Lower leg skin (tissue), 4 donors: ENCODE results near the gene SLC2A11. TPM values are rescaled to one million over a fixed set of nuclear protein-coding genes. Genes with fewer than 3 reads are reported as not detected.

Experiments used
- DNase-seq, 2 donors: peaks; one replicate each; pipeline ENCODE4 v3.0.0-alpha.2; 2019; ENCODE audit warnings: low spot score in 2 of 2
- H3K4me3 ChIP-seq: fragments of 200-600 bp; sonication (generic); 2 replicates; pipeline ENCODE4 v1.5.1; 2017; ENCODE audit warnings: mild to moderate bottlenecking, low read depth; ENCODE audit not compliant: poor library complexity, severe bottlenecking
- CTCF ChIP-seq, 3 donors: fragments of 450-650 bp; IDR thresholded peaks; one replicate each; pipeline ENCODE4 v1.5.1; 2016; ENCODE audit warnings: antibody characterized with exemption in 3 of 3, mild to moderate bottlenecking in 3 of 3, moderate library complexity in 2 of 3
- POLR2A ChIP-seq, 2 donors: fragments of 450-650 bp; IDR thresholded peaks; one replicate each; pipeline ENCODE4 v1.6.1; 2016 to 2017; ENCODE audit warnings: antibody characterized with exemption in 2 of 2, mild to moderate bottlenecking in 1 of 2, moderate library complexity in 1 of 2
- WGBS, 2 donors: methylation state at CpG; one replicate each; pipeline ENCODE4 v1.1.5; 2018; 5-methylcytosine and 5-hydroxymethylcytosine counted together
- intact Hi-C: fragments of 100-400 bp; cut with DNase I; formaldehyde crosslinking; loops from one replicate; pipeline ENCODE4 v1.15.0; 2023; ENCODE audit warnings: low total_unique reads
- total RNA-seq, 4 donors: library from RNA; depleted of rRNA; stranded (reverse); fragments of >200 nt; gene quantifications; one replicate each; pipeline ENCODE4 v1.1.0, GENCODE V29; 2016

The SLC2A11 gene
- total RNA-seq, 4 donors from 2014 or later: 5.0 to 11.1 (median 8.6) TPM

GRCh38 chr22:23847310-23847920, 10.3 kb upstream of the SLC2A11 start:
- 91 to 92% methylated on average over 17 to 18 of the region's 18 CpGs for WGBS, 2 donors
- DNase-seq: no peak
- intact Hi-C loops: loop anchor here (10.0 kb wide), 1 partner anchor 313 kb away; no protein-coding TSS in a partner anchor
- H3K4me3 ChIP-seq: no peak overlapping the region
- TF ChIP-seq CTCF (IDR thresholded peaks at IDR 0.05) (no peak), POLR2A (IDR thresholded peaks at IDR 0.05) (no peak)

GRCh38 chr22:23847991-23848864, 9.4 kb upstream of the SLC2A11 start:
- no peak overlapping the region for H3K4me3 ChIP-seq
- 80 to 87% methylated on average over 24 of the region's 24 CpGs for WGBS, 2 donors
- TF ChIP-seq CTCF (IDR thresholded peaks at IDR 0.05) (no peak), POLR2A (IDR thresholded peaks at IDR 0.05) (no peak)
- intact Hi-C loops: loop anchor here (10.0 kb wide), 1 partner anchor 313 kb away; no protein-coding TSS in a partner anchor
- DNase-seq: no peak

GRCh38 chr22:23849009-23850006, 8.4 kb upstream of the SLC2A11 start:
- H3K4me3 ChIP-seq: no peak overlapping the region
- WGBS, 2 donors: 18 to 19% methylated on average over 30 to 56 of the region's 62 CpGs
- DNase-seq: peak; percentile 61 to 96

GRCh38 chr22:23850136-23850611, 7.5 kb upstream of the SLC2A11 start:
- TF ChIP-seq CTCF (IDR thresholded peaks at IDR 0.05) (no peak), POLR2A (IDR thresholded peaks at IDR 0.05) (no peak)
- peak in 1 of 2 donors; percentile 85 for DNase-seq
- intact Hi-C loops: loop anchor here (5.0 kb wide), 1 partner anchor 83 kb away; the partner anchor contains the start of gene CHCHD10
- no peak overlapping the region for H3K4me3 ChIP-seq
- 56 to 64% methylated on average over 13 to 16 of the region's 16 CpGs for WGBS, 2 donors

More at GRCh38 chr22:23849009-23850006, 8.4 kb upstream of the SLC2A11 start:
- TF ChIP-seq POLR2A (IDR thresholded peaks at IDR 0.05): no peak
- TF ChIP-seq CTCF (IDR thresholded peaks at IDR 0.05): peak in 2 of 3 donors; percentile 65 to 68
- intact Hi-C loops: loop anchor here (5.0 to 10.0 kb wide), 2 partner anchors 82 to 315 kb away; partner anchors contain the start of gene CHCHD10
